Esophagus squamous epithelium (tissue), 4 donors: ENCODE data around the gene SNCB.

Experiments
- POLR2A ChIP-seq, 4 donors: fragments of 450-650 bp; IDR thresholded peaks; one replicate each; pipeline ENCODE4 v1.6.1; 2017; ENCODE audit warnings: antibody characterized with exemption in 4 of 4, mild to moderate bottlenecking in 4 of 4, moderate library complexity in 3 of 4
- TF ChIP-seq, protein P1 (sequence below), 6 experiments: fragments of 450-650 bp in 4 of 6; fragments of 200-600 bp in 2 of 6; sonication (generic) in 2 of 6; IDR thresholded peaks; one replicate each; pipeline ENCODE4 v1.5.1; 2016 to 2019; ENCODE audit warnings: antibody characterized with exemption in 6 of 6, mild to moderate bottlenecking in 4 of 6, moderate library complexity in 4 of 6

GRCh38 chr5:176619203-176619568 is 11.1 kb downstream of the SNCB start:
- TF ChIP-seq, protein P1, sequence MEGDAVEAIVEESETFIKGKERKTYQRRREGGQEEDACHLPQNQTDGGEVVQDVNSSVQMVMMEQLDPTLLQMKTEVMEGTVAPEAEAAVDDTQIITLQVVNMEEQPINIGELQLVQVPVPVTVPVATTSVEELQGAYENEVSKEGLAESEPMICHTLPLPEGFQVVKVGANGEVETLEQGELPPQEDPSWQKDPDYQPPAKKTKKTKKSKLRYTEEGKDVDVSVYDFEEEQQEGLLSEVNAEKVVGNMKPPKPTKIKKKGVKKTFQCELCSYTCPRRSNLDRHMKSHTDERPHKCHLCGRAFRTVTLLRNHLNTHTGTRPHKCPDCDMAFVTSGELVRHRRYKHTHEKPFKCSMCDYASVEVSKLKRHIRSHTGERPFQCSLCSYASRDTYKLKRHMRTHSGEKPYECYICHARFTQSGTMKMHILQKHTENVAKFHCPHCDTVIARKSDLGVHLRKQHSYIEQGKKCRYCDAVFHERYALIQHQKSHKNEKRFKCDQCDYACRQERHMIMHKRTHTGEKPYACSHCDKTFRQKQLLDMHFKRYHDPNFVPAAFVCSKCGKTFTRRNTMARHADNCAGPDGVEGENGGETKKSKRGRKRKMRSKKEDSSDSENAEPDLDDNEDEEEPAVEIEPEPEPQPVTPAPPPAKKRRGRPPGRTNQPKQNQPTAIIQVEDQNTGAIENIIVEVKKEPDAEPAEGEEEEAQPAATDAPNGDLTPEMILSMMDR (IDR thresholded peaks at IDR 0.05) = peak in 1 of 6 experiments; percentile 15
- TF ChIP-seq POLR2A (IDR thresholded peaks at IDR 0.05) = no peak
